Fibroblast of lung (primary cell): ENCODE data around the gene SAMD3. TPM values are rescaled to one million over a fixed set of nuclear protein-coding genes. Genes with fewer than 3 reads are reported as not detected.

Source experiments
- DNase-seq, 2 donors: peaks; one replicate each; pipeline versions ENCODE4 v3.0.0 to v3.0.0-alpha.2; 2010; ENCODE audit warnings: low read depth in 2 of 2
- H2AFZ ChIP-seq: 2 replicates; pipeline ENCODE4 v1.5.1; 2012; ENCODE audit warnings: low read length, control low read depth, inconsistent platforms
- H3K27ac ChIP-seq: 2 replicates; pipeline ENCODE4 v1.5.1; 2011; ENCODE audit warnings: low read length, control low read depth; ENCODE audit not compliant: insufficient read depth
- H3K27me3 ChIP-seq: 2 replicates; pipeline ENCODE4 v1.5.1; 2011; ENCODE audit warnings: mild to moderate bottlenecking, low read length; ENCODE audit not compliant: control insufficient read depth, insufficient read depth
- H3K36me3 ChIP-seq: 2 replicates; pipeline ENCODE4 v1.5.1; 2011; ENCODE audit warnings: low read length; ENCODE audit not compliant: control insufficient read depth, insufficient read depth
- H3K4me1 ChIP-seq: 2 replicates; pipeline ENCODE4 v1.5.1; 2011; ENCODE audit warnings: low read length; ENCODE audit not compliant: control insufficient read depth, insufficient read depth; ENCODE audit errors: extremely low read depth
- H3K4me2 ChIP-seq: 2 replicates; pipeline ENCODE4 v1.5.1; 2011; ENCODE audit warnings: low read length, control low read depth; ENCODE audit not compliant: insufficient read depth; ENCODE audit errors: extremely low read depth
- H3K4me3 ChIP-seq, 4 experiments: fragments of 200-600 bp in 1 of 4; sonication (generic) in 1 of 4; replicated peaks in 1 of 4; 2 replicates each; pipeline ENCODE4 v1.5.1; 2011 to 2016; ENCODE audit warnings: low read length in 4 of 4, low read depth in 3 of 4, mild to moderate bottlenecking in 3 of 4, control low read depth in 2 of 4, inconsistent platforms in 1 of 4, mixed read lengths in 1 of 4; ENCODE audit not compliant: insufficient read depth in 1 of 4; ENCODE audit errors: control extremely low read depth in 1 of 4
- H3K79me2 ChIP-seq: 2 replicates; pipeline ENCODE4 v1.5.1; 2012; ENCODE audit warnings: mild to moderate bottlenecking, low read length, inconsistent platforms; ENCODE audit not compliant: control insufficient read depth, insufficient read depth
- H3K9ac ChIP-seq: 2 replicates; pipeline ENCODE4 v1.5.1; 2011; ENCODE audit warnings: mild to moderate bottlenecking, low read length, control low read depth; ENCODE audit not compliant: insufficient read depth
- H3K9me3 ChIP-seq: 2 replicates; pipeline ENCODE4 v1.5.1; 2012; ENCODE audit warnings: low read depth, low read length; ENCODE audit not compliant: control insufficient read depth, insufficient read depth
- H4K20me1 ChIP-seq: 2 replicates; pipeline ENCODE4 v1.5.1; 2011; ENCODE audit warnings: low read length; ENCODE audit not compliant: control insufficient read depth, insufficient read depth; ENCODE audit errors: extremely low read depth
- EZH2 ChIP-seq: IDR thresholded peaks from 2 replicates; pipeline ENCODE4 v1.5.1; 2012; ENCODE audit warnings: low read length, control low read depth, mild to moderate bottlenecking; ENCODE audit errors: missing control alignments
- polyA plus RNA-seq, 2 donors: library from polyadenylated mRNA; depleted of rRNA in 1 of 2; stranded (reverse) in 1 of 2; unstranded in 1 of 2; fragments of >200 nt; gene quantifications; 2 replicates each; pipeline ENCODE4 v1.2.1, GENCODE V29; 2011 to 2012; ENCODE audit warnings: missing spikeins in 1 of 2
- total RNA-seq: library from RNA; depleted of rRNA; stranded (reverse); fragments of >200 nt; gene quantifications from 2 replicates; pipeline ENCODE4 v1.2.1, GENCODE V29; 2014
- TF ChIP-seq, protein P1 (sequence below), 2 donors: IDR thresholded peaks in 1 of 2; conservative IDR thresholded peaks in 1 of 2; 1 replicate in 1 of 2; 2 replicates in 1 of 2; pipeline ENCODE4 v1.5.1; 2011 to 2012; ENCODE audit warnings: low read length in 2 of 2, control low read depth in 1 of 2, inconsistent platforms in 1 of 2, low read depth in 1 of 2, mild to moderate bottlenecking in 1 of 2

The SAMD3 gene
- total and polyA plus RNA-seq, 2 donors (not counting 1 experiment from before 2014, with no cell fraction given), result 1.5 to 2.8 TPM

DNA sequence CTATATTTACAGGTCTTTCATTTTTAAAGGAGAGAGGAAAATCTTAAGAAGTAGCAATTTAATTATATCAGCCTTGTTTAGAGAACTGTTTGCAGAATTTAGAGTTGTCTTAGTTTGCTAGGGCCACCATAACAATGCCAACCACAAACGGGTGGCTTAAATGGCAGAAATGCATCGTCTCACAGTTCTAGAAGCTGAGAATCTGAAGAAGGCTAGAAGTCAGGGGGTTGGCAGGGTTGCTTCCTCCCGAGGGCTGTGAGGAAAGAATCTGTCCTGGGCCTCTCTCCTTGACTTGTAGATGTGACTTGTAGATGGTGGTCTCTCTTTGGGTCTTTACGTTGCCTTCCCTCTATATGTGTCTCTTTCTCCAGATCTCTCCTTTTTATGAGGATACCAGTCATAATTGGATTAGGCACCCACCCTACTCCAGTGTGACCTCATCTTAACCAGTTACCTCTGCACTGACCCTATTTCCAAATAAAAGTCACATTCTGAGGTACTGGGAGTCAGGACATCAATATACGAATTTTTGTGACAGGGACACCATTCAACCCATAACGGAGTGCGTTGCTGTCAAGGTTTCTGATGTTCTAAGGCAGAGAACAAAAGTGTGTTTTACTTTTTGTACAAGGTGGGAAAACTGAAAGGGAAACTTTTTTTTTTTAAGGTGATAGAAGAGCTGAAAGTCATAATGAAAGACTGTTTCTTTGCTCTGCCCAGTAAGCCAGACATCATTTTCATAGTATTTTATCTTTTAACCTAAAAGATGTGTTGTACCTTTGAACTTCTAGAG, 84.4 kb downstream of the SAMD3 start:
- Histone ChIP-seq H3K9me3 (no peaks in the 10 kb centered on the region), H3K4me3 (no peak overlapping the region), H3K27ac (no peak overlapping the region), H4K20me1 (no peaks in the 10 kb centered on the region), H3K27me3 (no peaks in the 10 kb centered on the region), H3K79me2 (no peaks in the 10 kb centered on the region), H2AFZ (no peak overlapping the region), H3K4me1 (no peaks in the 10 kb centered on the region), H3K4me2 (no peak overlapping the region), H3K36me3 (no peaks in the 10 kb centered on the region), H3K9ac (no peak overlapping the region)
- TF ChIP-seq EZH2, result no peak
- TF ChIP-seq, protein P1, sequence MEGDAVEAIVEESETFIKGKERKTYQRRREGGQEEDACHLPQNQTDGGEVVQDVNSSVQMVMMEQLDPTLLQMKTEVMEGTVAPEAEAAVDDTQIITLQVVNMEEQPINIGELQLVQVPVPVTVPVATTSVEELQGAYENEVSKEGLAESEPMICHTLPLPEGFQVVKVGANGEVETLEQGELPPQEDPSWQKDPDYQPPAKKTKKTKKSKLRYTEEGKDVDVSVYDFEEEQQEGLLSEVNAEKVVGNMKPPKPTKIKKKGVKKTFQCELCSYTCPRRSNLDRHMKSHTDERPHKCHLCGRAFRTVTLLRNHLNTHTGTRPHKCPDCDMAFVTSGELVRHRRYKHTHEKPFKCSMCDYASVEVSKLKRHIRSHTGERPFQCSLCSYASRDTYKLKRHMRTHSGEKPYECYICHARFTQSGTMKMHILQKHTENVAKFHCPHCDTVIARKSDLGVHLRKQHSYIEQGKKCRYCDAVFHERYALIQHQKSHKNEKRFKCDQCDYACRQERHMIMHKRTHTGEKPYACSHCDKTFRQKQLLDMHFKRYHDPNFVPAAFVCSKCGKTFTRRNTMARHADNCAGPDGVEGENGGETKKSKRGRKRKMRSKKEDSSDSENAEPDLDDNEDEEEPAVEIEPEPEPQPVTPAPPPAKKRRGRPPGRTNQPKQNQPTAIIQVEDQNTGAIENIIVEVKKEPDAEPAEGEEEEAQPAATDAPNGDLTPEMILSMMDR (conservative IDR thresholded peaks at IDR 0.05 in 1 of 2, IDR thresholded peaks at IDR 0.05 in 1 of 2; ENCODE audit: low read depth in 1 of 2, low read length in 2 of 2), result no peak
- no peak for DNase-seq

DNA sequence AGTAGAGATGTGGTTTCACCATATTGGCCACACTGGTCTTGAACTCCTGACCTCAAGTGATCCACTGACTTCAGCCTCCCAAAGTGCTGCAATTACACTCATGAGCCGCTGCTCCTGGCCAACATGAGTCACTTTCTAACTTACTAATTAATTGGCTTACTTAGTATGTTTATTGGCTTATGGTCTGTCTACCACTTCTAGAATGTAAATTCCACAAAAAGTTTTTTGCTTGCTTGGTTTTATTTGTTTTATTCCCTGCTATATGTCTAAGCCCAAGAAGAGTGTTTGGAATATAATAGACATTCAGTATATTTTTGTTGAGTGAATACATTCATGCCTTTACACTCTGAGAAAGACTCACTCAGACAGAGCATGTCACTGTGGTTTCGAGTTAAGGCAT, 86.0 kb downstream of the SAMD3 start:
- no peak overlapping the region for H2AFZ ChIP-seq
- H3K4me3 ChIP-seq, result no peak overlapping the region
- H3K9ac ChIP-seq, result no peak overlapping the region
- no peak overlapping the region for H3K4me2 ChIP-seq
- H3K27ac ChIP-seq, result no peak overlapping the region
- H4K20me1 ChIP-seq, result no peaks in the 10 kb centered on the region
- H3K4me1 ChIP-seq, result no peaks in the 10 kb centered on the region
- TF ChIP-seq EZH2, result no peak
- TF ChIP-seq, protein P1 (conservative IDR thresholded peaks at IDR 0.05 in 1 of 2, IDR thresholded peaks at IDR 0.05 in 1 of 2; ENCODE audit: low read depth in 1 of 2, low read length in 2 of 2), result no peak
- peak; percentile 30 to 63 for DNase-seq
- no peaks in the 10 kb centered on the region for H3K9me3 ChIP-seq
- H3K79me2 ChIP-seq, result no peaks in the 10 kb centered on the region
- H3K27me3 ChIP-seq, result no peaks in the 10 kb centered on the region
- no peaks in the 10 kb centered on the region for H3K36me3 ChIP-seq

DNA sequence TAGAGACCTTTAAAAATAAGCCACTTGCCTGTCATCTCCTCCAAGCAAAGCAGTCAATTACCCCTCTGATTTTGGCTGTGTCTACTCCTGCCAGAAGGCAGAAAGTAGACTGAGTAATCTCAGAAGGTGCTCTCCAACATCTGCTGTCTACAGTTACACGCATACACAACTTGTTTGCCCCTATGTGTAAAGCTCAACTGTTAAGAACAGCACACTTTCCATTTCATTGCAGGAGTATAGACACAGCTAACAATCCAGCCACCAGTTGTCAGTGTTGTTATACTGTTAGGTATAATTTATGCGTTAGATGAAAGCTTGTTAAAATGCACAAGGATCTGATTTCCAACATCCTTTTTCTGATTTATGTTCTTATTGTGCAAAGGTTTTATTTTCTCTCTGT, 88.2 kb downstream of the SAMD3 start:
- no peaks in the 10 kb centered on the region for H3K27me3 ChIP-seq
- no peak overlapping the region for H3K9ac ChIP-seq
- TF ChIP-seq, protein P1 (conservative IDR thresholded peaks at IDR 0.05 in 1 of 2, IDR thresholded peaks at IDR 0.05 in 1 of 2; ENCODE audit: low read depth in 1 of 2, low read length in 2 of 2), result no peak
- TF ChIP-seq EZH2, result no peak
- H4K20me1 ChIP-seq, result no peaks in the 10 kb centered on the region
- H3K79me2 ChIP-seq, result no peaks in the 10 kb centered on the region
- H3K4me2 ChIP-seq, result no peak overlapping the region
- H3K4me1 ChIP-seq, result no peaks in the 10 kb centered on the region
- H3K9me3 ChIP-seq, result no peaks in the 10 kb centered on the region
- no peak overlapping the region for H2AFZ ChIP-seq
- H3K36me3 ChIP-seq, result no peaks in the 10 kb centered on the region
- H3K27ac ChIP-seq, result no peak overlapping the region
- no peak overlapping the region for H3K4me3 ChIP-seq
- no peak for DNase-seq
